AG04449 (cell line): ENCODE measurements around the gene CORO6.

Experiments used
- CTCF ChIA-PET: fragments of 350-600 bp; formaldehyde crosslinking; extraction: SDS; loops from one replicate; lab custom pipeline; 2021; ENCODE audit warnings: antibody characterized with exemption; lab: Yijun Ruan, JAX
- POLR2A ChIA-PET: fragments of 400-600, 350-600 bp; formaldehyde crosslinking; extraction: SDS; loops from one replicate; lab custom pipeline; 2020; ENCODE audit warnings: antibody characterized with exemption, inconsistent platforms; lab: Yijun Ruan, JAX
- DNase-seq: peaks from one replicate; pipeline ENCODE4 v3.0.0-alpha.2; 2010; ENCODE audit warnings: low read depth, low spot score
- H3K4me3 ChIP-seq: 2 replicates; pipeline ENCODE4 v1.5.1; 2011; ENCODE audit warnings: low read depth, mild to moderate bottlenecking, control low read depth, low read length
- TF ChIP-seq, protein P1 (sequence below): IDR thresholded peaks from one replicate; pipeline ENCODE4 v1.5.1; 2011; ENCODE audit warnings: mild to moderate bottlenecking, moderate library complexity, low read length, control low read depth, inconsistent platforms; ENCODE audit not compliant: insufficient read depth; ENCODE audit errors: missing control alignments

The CORO6 gene

DNA sequence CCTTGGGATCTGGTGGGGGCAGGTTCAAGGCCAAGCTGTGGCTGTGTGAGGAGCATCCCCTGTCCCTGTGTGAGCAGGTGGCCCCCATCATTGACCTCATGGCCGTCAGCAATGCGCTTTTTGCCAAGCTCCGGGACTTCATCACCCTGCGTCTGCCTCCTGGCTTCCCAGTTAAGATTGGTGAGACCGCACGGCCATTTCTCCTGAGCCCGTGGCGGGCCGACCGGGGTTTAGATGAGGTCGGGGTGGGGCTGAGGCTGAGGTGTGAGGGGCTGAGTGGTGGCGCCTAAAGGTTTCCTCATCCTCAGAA lies 10.7 kb downstream of the CORO6 start:
- ChIA-PET POLR2A (no interaction called here), CTCF (interaction anchor here (1.0 to 9.1 kb wide), 3 partner anchors 12 to 39 kb away, joined by 3 to 103 read pairs (median 4); partner anchors contain the start of gene ANKRD13B)
- DNase-seq: no peak
- TF ChIP-seq, protein P1, sequence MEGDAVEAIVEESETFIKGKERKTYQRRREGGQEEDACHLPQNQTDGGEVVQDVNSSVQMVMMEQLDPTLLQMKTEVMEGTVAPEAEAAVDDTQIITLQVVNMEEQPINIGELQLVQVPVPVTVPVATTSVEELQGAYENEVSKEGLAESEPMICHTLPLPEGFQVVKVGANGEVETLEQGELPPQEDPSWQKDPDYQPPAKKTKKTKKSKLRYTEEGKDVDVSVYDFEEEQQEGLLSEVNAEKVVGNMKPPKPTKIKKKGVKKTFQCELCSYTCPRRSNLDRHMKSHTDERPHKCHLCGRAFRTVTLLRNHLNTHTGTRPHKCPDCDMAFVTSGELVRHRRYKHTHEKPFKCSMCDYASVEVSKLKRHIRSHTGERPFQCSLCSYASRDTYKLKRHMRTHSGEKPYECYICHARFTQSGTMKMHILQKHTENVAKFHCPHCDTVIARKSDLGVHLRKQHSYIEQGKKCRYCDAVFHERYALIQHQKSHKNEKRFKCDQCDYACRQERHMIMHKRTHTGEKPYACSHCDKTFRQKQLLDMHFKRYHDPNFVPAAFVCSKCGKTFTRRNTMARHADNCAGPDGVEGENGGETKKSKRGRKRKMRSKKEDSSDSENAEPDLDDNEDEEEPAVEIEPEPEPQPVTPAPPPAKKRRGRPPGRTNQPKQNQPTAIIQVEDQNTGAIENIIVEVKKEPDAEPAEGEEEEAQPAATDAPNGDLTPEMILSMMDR: no peak
- H3K4me3 ChIP-seq: no peak overlapping the region

GRCh38 chr17:29611351-29612093 lies 11.2 kb downstream of the CORO6 start:
- no peak for DNase-seq
- H3K4me3 ChIP-seq: no peak overlapping the region
- CTCF ChIA-PET: interaction anchor here (1.0 to 9.1 kb wide), 3 partner anchors 12 to 38 kb away, joined by 3 to 103 read pairs (median 4); partner anchors contain the start of gene ANKRD13B
- TF ChIP-seq, protein P1: no peak
- POLR2A ChIA-PET: no interaction called here

DNA sequence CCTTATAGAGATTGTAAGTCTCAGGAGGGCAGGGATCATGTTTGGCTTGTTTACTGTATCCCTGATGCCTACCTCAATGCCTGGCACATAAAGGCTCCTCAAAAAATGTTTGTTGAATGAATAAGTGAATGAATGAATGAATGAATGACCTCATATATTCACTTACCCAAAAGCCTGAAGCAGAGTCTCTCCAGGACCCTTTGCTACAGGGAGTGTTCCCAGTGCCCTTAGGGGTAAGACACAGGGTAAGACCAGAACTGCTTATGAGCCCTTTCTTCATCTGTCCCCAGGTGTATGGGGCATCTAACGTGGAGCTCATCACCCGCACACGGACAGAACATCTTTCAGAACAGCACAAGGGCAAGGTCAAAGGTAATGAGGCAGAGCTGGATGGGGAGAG lies 12.3 kb downstream of the CORO6 start:
- no peak for DNase-seq
- H3K4me3 ChIP-seq: no peak overlapping the region
- TF ChIP-seq, protein P1: no peak
- ChIA-PET CTCF (interaction anchor here (1.0 to 9.1 kb wide), 2 partner anchors 18 to 37 kb away, joined by 3 to 103 read pairs; partner anchors contain the start of gene ANKRD13B), POLR2A (no interaction called here)

- TF ChIP-seq, protein P1: no peak
- CTCF ChIA-PET: interaction anchor here (1.4 to 3.8 kb wide), 5 partner anchors 9 to 170 kb away, joined by 3 to 30 read pairs (median 7); partner anchors contain the start of gene ANKRD13B
- POLR2A ChIA-PET: no interaction called here
- H3K4me3 ChIP-seq: no peak overlapping the region
- DNase-seq: no peak
Observed at GRCh38 chr17:29608986-29609385, 13.7 kb downstream of the CORO6 start.

- ChIA-PET POLR2A (no interaction called here), CTCF (interaction anchor here (0.6 to 3.8 kb wide), 6 partner anchors 10 to 238 kb away, joined by 3 to 30 read pairs (median 6); partner anchors contain the start of gene ANKRD13B)
- DNase-seq: no peak
- TF ChIP-seq, protein P1: no peak
- no peak overlapping the region for H3K4me3 ChIP-seq
Observed at GRCh38 chr17:29607557-29608195, 15.0 kb downstream of the CORO6 start.

DNA sequence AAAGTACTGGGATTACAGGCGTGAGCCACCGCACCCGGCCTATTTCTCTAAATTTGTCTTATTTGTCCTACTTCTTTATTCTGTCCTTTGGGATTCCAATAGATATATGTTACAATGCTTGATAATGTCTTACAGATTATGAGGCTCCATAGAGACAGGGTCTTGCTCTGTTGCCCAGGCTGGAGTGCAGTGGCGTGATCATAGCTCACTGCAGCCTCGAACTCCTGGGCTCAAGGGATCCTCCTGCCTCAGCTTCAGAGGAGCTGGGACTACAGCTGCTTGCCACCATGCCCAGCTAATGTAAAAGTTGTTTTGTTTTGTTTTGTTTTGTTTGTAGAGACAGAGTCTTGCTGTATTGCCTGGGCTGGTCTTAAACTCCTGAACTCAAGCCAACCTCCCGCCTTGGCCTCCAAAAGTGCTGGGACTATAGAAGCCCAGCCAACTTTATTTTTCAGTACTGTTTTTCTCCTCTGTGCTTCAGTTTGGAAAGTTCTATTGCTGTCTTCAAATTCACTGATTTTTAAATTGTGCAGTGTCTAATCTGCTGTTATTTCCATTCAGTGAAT lies 19.5 kb downstream of the CORO6 start:
- H3K4me3 ChIP-seq: no peak overlapping the region
- no peak for DNase-seq
- ChIA-PET CTCF (no interaction called here), POLR2A (no interaction called here)
- TF ChIP-seq, protein P1: no peak
